ENCODE data around the gene FAAP20. TPM values are rescaled to one million over a fixed set of nuclear protein-coding genes. Genes with fewer than 3 reads are reported as not detected.

The FAAP20 gene
- total RNA-seq, 3 donors from 2014 or later (not counting 1 experiment from before 2014, with no cell fraction given): 40.3 to 53.0 (median 43.3) TPM

DNA sequence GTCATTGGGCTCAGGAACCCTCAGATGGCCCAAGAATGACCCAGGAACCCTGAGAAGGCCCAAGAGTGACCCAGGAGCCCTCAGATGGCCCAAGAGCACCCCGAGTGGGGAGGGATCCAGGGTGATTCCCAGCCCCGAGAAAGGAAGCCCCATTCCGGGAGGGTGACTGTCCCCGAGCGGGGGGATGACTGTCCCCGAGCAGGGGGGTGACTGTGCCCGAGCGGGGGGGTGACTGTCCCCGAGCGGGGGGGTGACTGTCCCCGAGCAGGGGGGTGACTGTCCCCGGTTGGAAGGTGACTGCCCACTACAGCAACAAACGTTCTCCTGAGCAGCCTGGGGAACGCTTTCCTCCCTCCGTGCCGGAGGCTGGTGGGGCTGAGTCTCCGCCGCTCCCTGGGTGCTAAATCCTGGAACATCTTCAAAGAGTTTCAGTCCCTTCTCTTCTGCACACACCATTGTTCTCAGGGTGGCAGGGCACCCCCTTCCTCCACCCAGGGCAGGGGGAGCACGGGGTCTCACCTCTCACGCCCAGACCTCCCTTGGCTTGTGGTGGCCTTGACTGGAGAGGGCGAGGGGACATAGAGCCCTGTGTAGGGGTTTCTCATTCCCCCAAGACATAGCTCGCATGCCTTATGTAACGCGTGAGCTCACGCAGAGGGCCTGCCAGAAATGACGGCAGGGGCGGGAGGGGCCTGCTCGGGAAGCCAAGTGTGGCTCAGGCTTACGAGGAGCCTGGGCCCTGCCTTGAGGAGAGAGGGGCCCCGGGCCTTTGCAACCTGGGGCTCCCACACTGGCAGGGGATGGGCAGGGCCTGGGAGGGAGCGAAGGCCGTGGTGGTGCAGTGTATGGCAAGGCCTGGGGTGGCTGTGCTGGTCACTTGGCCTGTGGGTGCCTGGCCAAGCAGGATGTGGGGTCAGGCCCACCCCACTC, 19.3 kb upstream of the FAAP20 start:
- H3K36me3 ChIP-seq (ENCODE audit: control insufficient read depth, insufficient read depth, low read length): no peaks in the 10 kb centered on the region
- peaks cover 5% of the 10 kb centered on the region for H3K27me3 ChIP-seq (ENCODE audit: control insufficient read depth, insufficient read depth, low read length)
- H3K27ac ChIP-seq (ENCODE audit: low read length): no peak overlapping the region
- TF ChIP-seq, protein P1, sequence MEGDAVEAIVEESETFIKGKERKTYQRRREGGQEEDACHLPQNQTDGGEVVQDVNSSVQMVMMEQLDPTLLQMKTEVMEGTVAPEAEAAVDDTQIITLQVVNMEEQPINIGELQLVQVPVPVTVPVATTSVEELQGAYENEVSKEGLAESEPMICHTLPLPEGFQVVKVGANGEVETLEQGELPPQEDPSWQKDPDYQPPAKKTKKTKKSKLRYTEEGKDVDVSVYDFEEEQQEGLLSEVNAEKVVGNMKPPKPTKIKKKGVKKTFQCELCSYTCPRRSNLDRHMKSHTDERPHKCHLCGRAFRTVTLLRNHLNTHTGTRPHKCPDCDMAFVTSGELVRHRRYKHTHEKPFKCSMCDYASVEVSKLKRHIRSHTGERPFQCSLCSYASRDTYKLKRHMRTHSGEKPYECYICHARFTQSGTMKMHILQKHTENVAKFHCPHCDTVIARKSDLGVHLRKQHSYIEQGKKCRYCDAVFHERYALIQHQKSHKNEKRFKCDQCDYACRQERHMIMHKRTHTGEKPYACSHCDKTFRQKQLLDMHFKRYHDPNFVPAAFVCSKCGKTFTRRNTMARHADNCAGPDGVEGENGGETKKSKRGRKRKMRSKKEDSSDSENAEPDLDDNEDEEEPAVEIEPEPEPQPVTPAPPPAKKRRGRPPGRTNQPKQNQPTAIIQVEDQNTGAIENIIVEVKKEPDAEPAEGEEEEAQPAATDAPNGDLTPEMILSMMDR (IDR thresholded peaks at IDR 0.05): no peak
- Mint-ChIP-seq H3K27ac (no peak overlapping the region), H3K36me3 (no peaks in the 10 kb centered on the region), H3K9me3 (no peaks in the 10 kb centered on the region), H3K4me1 (peaks cover 0 to under 1% of the 10 kb centered on the region in 2 donors), H3K4me3 (no peak overlapping the region), H3K27me3 (ENCODE audit: low read depth in 2 of 2) (peaks cover 0 to 6% of the 10 kb centered on the region in 2 donors)
- 90% methylated on average over 31 of the region's 32 CpGs for WGBS (ENCODE audit: insufficient coverage)
- H3K9me3 ChIP-seq (ENCODE audit: control insufficient read depth, insufficient read depth, low read length): no peaks in the 10 kb centered on the region
- DNase-seq: no peak
- no peak overlapping the region for H3K4me3 ChIP-seq (ENCODE audit: low read length)
- no peak for ATAC-seq
- intact Hi-C loops (cut with micrococcal nuclease): no loop called here
- H3K4me1 ChIP-seq (ENCODE audit: control insufficient read depth, insufficient read depth, low read length): peaks cover 16% of the 10 kb centered on the region

DNA sequence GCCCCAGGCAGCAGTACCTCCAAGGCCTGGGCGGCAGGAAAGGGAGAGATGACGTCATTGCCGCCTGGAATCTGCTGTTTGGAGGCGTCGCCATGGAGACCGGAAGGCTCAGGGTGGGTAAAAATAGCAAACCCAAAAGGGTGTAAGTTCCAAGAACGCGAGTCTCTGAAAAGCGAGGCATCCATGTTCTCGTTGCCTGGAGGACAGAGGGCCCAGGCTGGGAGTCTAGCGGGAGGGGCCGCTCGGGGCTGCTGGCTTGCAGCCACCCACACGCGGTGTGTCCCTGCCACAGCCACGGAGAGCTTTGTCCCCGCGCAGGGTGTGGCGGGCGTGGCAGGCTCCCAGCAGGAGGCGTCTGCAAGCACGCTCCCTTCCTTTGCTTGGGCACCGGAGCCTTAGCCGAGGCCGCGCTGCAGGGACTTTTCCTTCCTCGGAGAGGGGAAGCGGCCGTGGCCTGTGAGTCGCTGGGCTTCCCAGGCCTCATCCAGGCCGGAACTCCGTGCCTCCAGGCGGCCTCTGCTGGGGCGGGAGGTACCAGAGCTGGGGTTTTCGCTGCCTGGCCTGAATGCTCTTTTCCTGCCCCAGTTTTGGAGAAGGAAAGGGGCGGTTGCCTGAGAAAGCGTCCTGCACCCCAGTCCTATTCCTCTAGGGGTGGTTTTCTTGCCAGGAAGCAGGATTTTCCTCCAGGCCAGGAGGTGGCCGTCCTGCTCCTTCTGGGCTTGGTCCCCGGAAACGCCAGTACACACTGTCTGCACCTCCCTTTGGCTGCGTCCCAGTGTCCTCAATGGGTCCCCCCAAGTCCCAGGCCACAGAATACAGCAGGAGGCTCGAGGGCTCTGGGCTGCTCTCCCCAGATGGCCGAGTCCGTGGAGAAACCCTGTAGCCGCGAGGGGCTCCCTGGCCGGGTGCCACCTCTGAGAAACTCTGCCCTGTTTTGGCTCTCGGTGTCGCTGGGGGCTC, 18.2 kb upstream of the FAAP20 start:
- Histone ChIP-seq H3K36me3 (ENCODE audit: control insufficient read depth, insufficient read depth, low read length) (no peaks in the 10 kb centered on the region), H3K4me1 (ENCODE audit: control insufficient read depth, insufficient read depth, low read length) (peaks cover 16% of the 10 kb centered on the region), H3K4me3 (ENCODE audit: low read length) (no peak overlapping the region), H3K9me3 (ENCODE audit: control insufficient read depth, insufficient read depth, low read length) (no peaks in the 10 kb centered on the region), H3K27ac (ENCODE audit: low read length) (no peak overlapping the region), H3K27me3 (ENCODE audit: control insufficient read depth, insufficient read depth, low read length) (peaks cover 5% of the 10 kb centered on the region)
- WGBS (ENCODE audit: insufficient coverage): 20% methylated on average over 49 of the region's 49 CpGs
- Mint-ChIP-seq H3K4me1 (no peaks in the 10 kb centered on the region), H3K27ac (no peak overlapping the region), H3K36me3 (no peaks in the 10 kb centered on the region), H3K9me3 (no peaks in the 10 kb centered on the region), H3K4me3 (no peak overlapping the region), H3K27me3 (ENCODE audit: low read depth in 2 of 2) (peaks cover 0 to 3% of the 10 kb centered on the region in 2 donors)
- DNase-seq (peak in 1 of 2 donors; percentile 82), ATAC-seq (peak; percentile 45 to 78 (median 69))
- intact Hi-C loops (cut with micrococcal nuclease): no loop called here
- TF ChIP-seq, protein P1 (IDR thresholded peaks at IDR 0.05): no peak

DNA sequence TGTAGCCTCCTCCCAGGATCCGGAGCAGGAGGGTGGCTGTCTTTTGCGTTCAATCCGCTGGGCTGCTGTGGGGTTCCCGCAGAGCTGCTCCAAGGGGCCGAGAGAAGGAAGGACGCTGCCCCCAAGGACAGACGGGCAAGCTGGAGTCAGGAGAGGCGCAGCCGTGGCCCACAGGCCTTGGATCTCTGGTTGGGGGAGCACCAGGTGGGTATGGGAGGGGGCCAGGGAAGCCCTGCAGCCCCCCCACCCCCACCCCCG, 17.6 kb upstream of the FAAP20 start:
- intact Hi-C loops (cut with micrococcal nuclease): no loop called here
- ATAC-seq: no peak
- no peak overlapping the region for H3K4me3 ChIP-seq (ENCODE audit: low read length)
- Mint-ChIP-seq H3K9me3 (no peaks in the 10 kb centered on the region), H3K4me3 (no peak overlapping the region), H3K27me3 (ENCODE audit: low read depth in 2 of 2) (peaks cover 0 to 3% of the 10 kb centered on the region in 2 donors), H3K36me3 (no peaks in the 10 kb centered on the region), H3K27ac (no peak overlapping the region), H3K4me1 (no peaks in the 10 kb centered on the region)
- WGBS (ENCODE audit: insufficient coverage): 81% methylated on average over 9 of the region's 10 CpGs
- no peak overlapping the region for H3K27ac ChIP-seq (ENCODE audit: low read length)
- peaks cover 16% of the 10 kb centered on the region for H3K4me1 ChIP-seq (ENCODE audit: control insufficient read depth, insufficient read depth, low read length)
- no peaks in the 10 kb centered on the region for H3K9me3 ChIP-seq (ENCODE audit: control insufficient read depth, insufficient read depth, low read length)
- no peaks in the 10 kb centered on the region for H3K36me3 ChIP-seq (ENCODE audit: control insufficient read depth, insufficient read depth, low read length)
- no peak for DNase-seq
- H3K27me3 ChIP-seq (ENCODE audit: control insufficient read depth, insufficient read depth, low read length): peaks cover 5% of the 10 kb centered on the region
- TF ChIP-seq, protein P1 (IDR thresholded peaks at IDR 0.05): no peak
